ENCODE data around the gene STAG2. TPM values are rescaled to one million over a fixed set of nuclear protein-coding genes. Genes with fewer than 3 reads are reported as not detected.

The STAG2 gene
- total RNA-seq, 4 donors from 2014 or later, result 54.6 to 89.3 (median 63.6) TPM

DNA sequence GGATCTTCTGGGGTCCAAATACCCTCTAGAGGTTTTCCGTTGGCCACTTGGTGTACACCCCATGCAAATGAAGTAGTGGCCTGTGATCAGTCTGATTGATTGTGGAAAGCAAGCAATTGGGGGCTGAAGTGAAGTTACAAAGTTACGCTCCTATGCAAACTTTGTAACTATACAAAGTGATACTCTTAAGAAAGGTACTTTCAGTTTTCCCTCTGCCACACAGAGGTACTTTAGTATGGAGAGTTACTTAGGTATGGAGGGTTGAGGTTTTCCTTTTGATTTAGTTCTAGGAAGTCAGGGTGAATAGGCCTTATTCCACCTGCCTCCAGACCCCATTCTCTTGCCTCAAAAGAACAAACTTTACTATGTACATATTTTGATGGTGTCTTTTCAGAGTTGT lies 28.7 kb downstream of the STAG2 start:
- no peak overlapping the region for H3K4me3 ChIP-seq (ENCODE audit: low read depth, poor library complexity, severe bottlenecking)
- intact Hi-C loops (cut with DNase I; ENCODE audit: low total_unique reads), result no loop called here
- WGBS, 2 donors, result 77 to 89% methylated on average over 2 of the region's 2 CpGs
- TF ChIP-seq CTCF (IDR thresholded peaks at IDR 0.05) (no peak), POLR2A (IDR thresholded peaks at IDR 0.05) (no peak)
- DNase-seq (ENCODE audit: low spot score in 2 of 2), result no peak

- intact Hi-C loops (cut with DNase I; ENCODE audit: low total_unique reads), result no loop called here
- H3K4me3 ChIP-seq (ENCODE audit: low read depth, poor library complexity, severe bottlenecking), result no peak overlapping the region
- 24 to 38% methylated on average over 3 of the region's 3 CpGs for WGBS, 2 donors
- TF ChIP-seq CTCF (IDR thresholded peaks at IDR 0.05), result no peak
- TF ChIP-seq POLR2A (IDR thresholded peaks at IDR 0.05), result no peak
- DNase-seq (ENCODE audit: low spot score in 2 of 2), result no peak
Observed at GRCh38 chrX:123990602-123991001, 29.1 kb downstream of the STAG2 start.

GRCh38 chrX:123993326-123993725 lies 31.8 kb downstream of the STAG2 start:
- no peak overlapping the region for H3K4me3 ChIP-seq (ENCODE audit: low read depth, poor library complexity, severe bottlenecking)
- TF ChIP-seq CTCF (IDR thresholded peaks at IDR 0.05) (no peak), POLR2A (IDR thresholded peaks at IDR 0.05) (no peak)
- DNase-seq (ENCODE audit: low spot score in 2 of 2), result no peak
- WGBS, 2 donors, result 100% methylated on average over 1 of the region's 1 CpG
- intact Hi-C loops (cut with DNase I; ENCODE audit: low total_unique reads), result no loop called here

DNA sequence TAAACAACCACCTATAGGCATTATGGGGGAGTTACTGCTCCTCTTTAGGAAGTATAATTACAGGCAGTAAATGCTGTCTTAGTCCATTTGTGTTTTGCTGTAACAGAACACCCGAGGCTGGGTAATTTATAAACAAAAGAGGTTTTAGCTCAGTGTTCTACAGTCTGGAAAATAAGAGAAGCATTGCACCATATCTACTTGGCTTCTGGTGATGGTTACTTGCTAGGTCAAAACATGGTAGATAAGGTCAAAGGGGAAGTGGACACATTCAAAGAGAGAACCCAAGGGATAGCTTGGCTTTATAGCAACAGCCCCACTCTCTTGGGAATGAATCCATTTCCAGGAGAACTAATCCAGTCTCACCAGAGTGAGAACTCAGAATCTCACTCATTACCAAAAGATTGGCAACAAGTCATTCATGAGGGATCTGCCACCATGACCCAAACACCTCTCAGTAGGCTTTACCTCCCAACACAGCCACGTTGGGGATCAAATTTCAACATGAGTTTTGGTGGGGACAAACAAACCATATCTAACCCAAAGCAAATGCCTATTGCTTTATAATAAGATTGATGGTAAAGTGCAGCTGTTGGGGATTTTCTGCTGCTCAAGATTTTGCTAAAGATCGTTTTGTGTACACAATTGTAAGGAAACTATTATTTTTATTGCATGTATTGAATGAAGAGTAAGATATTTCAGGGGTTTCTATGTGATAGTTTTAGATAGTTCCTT lies 32.6 kb downstream of the STAG2 start:
- no peak overlapping the region for H3K4me3 ChIP-seq (ENCODE audit: low read depth, poor library complexity, severe bottlenecking)
- WGBS, 2 donors, result 33 to 37% methylated on average over 3 of the region's 3 CpGs
- TF ChIP-seq POLR2A (IDR thresholded peaks at IDR 0.05) (no peak), CTCF (IDR thresholded peaks at IDR 0.05) (no peak)
- intact Hi-C loops (cut with DNase I; ENCODE audit: low total_unique reads), result no loop called here
- DNase-seq (ENCODE audit: low spot score in 2 of 2), result no peak

- H3K4me3 ChIP-seq (ENCODE audit: low read depth, poor library complexity, severe bottlenecking), result no peak overlapping the region
- no peak for DNase-seq (ENCODE audit: low spot score in 2 of 2)
- intact Hi-C loops (cut with DNase I; ENCODE audit: low total_unique reads), result no loop called here
- 72 to 81% methylated on average over 7 of the region's 7 CpGs for WGBS, 2 donors
- TF ChIP-seq CTCF (IDR thresholded peaks at IDR 0.05) (no peak), POLR2A (IDR thresholded peaks at IDR 0.05) (no peak)
Observed at GRCh38 chrX:123994730-123995129, 33.2 kb downstream of the STAG2 start.

DNA sequence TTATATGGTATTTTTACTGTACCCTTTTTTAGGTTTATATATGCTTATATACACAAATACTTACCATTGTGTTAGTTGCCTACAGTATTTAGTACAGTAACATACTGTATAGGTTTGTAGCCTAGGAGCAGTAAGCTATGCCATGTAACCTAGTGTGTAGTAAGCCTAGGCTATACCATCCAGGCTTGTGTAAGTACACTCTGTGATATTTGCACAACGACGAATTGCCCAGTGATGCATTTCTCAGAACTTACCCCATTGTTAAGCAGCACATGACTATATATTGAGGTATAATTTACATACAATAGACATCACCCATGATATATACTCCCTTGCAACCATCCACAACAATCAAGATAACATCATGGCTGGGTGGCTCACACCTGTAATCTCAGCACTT lies 40.1 kb downstream of the STAG2 start:
- H3K4me3 ChIP-seq (ENCODE audit: low read depth, poor library complexity, severe bottlenecking), result no peak overlapping the region
- WGBS, 2 donors, result 84 to 88% methylated on average over 2 of the region's 2 CpGs
- no peak for DNase-seq (ENCODE audit: low spot score in 2 of 2)
- intact Hi-C loops (cut with DNase I; ENCODE audit: low total_unique reads), result no loop called here
- TF ChIP-seq POLR2A (IDR thresholded peaks at IDR 0.05) (no peak), CTCF (IDR thresholded peaks at IDR 0.05) (no peak)

All from lower leg skin (tissue), 4 donors.